IPS-15b (cell line): ENCODE results near the gene THSD4.

Experiments used
- H3K27me3 ChIP-seq: one replicate; pipeline ENCODE4 v1.6.1; 2013; ENCODE audit warnings: low read length; ENCODE audit not compliant: control insufficient read depth, insufficient read depth
- H3K36me3 ChIP-seq: one replicate; pipeline ENCODE4 v1.6.1; 2013; ENCODE audit warnings: low read length; ENCODE audit not compliant: control insufficient read depth, insufficient read depth
- H3K4me1 ChIP-seq: one replicate; pipeline ENCODE4 v1.6.1; 2013; ENCODE audit warnings: mild to moderate bottlenecking, low read length; ENCODE audit not compliant: control insufficient read depth, insufficient read depth
- H3K4me3 ChIP-seq: one replicate; pipeline ENCODE4 v1.5.1; 2013; ENCODE audit warnings: low read depth, low read length
- H3K9ac ChIP-seq: one replicate; pipeline ENCODE4 v1.6.1; 2013; ENCODE audit warnings: low read depth, mild to moderate bottlenecking, low read length
- H3K9me3 ChIP-seq: one replicate; pipeline ENCODE4 v1.6.1; 2013; ENCODE audit warnings: mild to moderate bottlenecking, low read length; ENCODE audit not compliant: control insufficient read depth, insufficient read depth

THSD4 gene

DNA sequence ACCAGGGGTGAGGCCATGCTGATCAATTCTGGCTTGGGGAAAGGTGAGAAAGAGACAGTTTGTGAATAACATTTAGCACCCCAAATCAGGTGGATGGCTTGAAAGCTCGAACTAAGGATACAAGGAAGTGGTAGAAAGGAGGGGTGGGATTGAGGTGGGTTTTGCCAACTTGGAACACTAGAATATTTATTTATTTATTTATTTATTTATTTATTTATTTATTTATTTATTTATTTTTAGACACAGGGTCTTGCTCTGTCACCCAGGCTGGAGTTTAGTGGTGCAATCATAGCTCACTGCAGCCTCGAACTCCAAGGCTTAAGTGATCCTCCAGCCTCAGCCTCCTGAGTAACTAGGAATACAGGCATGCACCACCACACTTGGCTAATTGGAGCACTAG, 31.0 kb upstream of the THSD4 start:
- Histone ChIP-seq H3K36me3 (no peaks in the 10 kb centered on the region), H3K27me3 (peaks cover 59% of the 10 kb centered on the region), H3K9me3 (no peaks in the 10 kb centered on the region), H3K9ac (no peak overlapping the region), H3K4me1 (peaks cover 16% of the 10 kb centered on the region), H3K4me3 (no peak overlapping the region)

DNA sequence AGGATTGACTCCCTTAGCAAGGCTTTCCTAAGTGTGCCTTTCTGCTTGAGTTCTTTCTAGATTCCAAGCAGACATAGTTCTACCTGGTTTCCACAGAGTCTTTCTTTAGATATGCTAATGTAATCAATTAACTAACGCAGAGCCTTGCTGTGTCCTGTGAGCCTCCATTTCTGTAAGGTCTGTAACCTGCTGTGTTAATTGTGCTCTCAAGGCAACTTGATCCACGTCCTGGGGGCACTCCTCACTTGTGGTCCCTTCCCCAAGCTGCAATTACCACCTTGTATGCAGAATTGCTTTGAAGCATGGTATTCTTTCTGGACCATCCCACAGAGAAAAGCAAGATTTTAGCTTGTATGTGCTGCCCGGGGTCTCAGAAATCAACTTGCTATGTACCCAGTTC, 29.5 kb upstream of the THSD4 start:
- Histone ChIP-seq H3K27me3 (peaks cover 62% of the 10 kb centered on the region), H3K9ac (no peak overlapping the region), H3K4me1 (peaks cover 16% of the 10 kb centered on the region), H3K9me3 (no peaks in the 10 kb centered on the region), H3K36me3 (no peaks in the 10 kb centered on the region), H3K4me3 (no peak overlapping the region)

DNA sequence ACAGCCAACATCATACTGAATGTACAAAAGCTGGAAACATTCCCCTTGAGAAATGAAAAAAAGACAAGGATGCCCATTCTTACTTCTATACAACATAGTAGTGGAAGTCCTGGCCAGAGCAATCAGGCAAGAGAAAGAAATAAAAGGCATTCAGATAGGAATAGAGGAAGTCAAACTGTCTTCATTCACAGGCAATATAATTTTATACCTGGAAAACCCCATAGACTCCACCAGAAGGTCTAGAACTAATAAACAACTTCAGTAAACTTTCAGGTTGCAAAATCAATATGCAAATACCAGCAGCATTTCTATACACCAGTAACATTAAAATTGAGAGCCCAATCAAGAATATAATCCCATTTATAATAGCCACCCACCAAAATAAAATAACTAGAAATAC, 27.1 kb upstream of the THSD4 start:
- Histone ChIP-seq H3K36me3 (no peaks in the 10 kb centered on the region), H3K4me3 (no peak overlapping the region), H3K4me1 (peaks cover 16% of the 10 kb centered on the region), H3K9ac (no peak overlapping the region), H3K9me3 (no peaks in the 10 kb centered on the region), H3K27me3 (peaks cover 54% of the 10 kb centered on the region)

DNA sequence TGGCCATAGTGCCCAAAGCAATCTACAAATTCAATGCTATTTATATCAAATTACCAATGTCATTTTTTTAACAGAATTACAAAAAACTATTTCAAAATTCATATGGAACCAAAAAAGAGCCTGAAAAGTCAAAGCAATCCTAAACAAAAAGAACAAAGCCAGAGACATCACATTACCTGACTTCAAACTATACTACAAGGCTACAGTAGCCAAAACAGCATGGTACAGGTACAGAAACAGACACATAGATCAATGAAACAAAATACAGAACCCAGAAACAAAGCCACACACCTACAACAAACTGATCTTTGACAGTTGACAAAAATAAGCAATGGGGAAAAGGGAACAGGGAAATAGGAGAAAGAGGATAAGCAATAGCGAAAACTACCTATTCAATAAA, 26.6 kb upstream of the THSD4 start:
- Histone ChIP-seq H3K36me3 (no peaks in the 10 kb centered on the region), H3K9me3 (no peaks in the 10 kb centered on the region), H3K4me1 (peaks cover 16% of the 10 kb centered on the region), H3K27me3 (peaks cover 50% of the 10 kb centered on the region), H3K9ac (no peak overlapping the region), H3K4me3 (no peak overlapping the region)

DNA sequence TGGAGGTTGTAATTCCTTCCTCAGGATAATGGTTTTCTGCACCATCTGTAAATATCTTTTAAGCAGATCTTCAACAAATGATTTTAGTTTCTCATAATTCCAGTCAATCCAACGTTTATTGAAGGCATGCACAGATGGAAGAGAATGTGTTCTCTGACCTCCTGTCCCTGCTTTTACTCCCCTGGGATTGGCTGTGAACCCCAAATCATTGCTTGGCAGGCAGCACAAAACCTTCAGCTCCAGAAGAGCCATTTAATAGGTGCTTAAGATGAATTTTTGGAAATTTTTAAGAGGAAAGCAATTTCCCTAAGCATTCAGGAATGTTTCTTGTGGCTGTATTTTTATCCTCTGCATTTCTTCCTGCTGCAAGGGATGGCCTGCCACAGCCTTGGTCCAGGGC, 25.5 kb upstream of the THSD4 start:
- Histone ChIP-seq H3K27me3 (peaks cover 39% of the 10 kb centered on the region), H3K9ac (no peak overlapping the region), H3K4me1 (peaks cover 15% of the 10 kb centered on the region), H3K9me3 (no peaks in the 10 kb centered on the region), H3K4me3 (no peak overlapping the region), H3K36me3 (no peaks in the 10 kb centered on the region)

DNA sequence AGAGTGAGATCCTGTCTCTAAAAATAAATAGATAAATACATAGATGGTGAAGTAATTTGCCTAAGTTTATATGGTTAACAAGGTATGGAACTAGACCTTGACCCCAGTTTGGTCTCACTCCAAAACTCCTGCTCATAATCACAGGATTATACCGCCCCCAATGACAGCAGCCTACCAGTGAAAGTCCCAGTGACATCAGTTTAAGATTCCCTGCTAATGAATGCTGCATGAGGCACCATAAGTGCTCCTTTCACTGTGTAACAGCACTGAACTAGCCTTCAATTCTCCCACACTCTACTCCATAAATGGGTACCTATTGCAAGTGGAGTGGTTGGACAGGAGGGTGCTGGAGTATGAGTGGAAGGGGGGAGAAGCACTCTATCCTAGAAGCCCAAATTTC, 23.7 kb upstream of the THSD4 start:
- Histone ChIP-seq H3K9ac (no peak overlapping the region), H3K4me3 (no peak overlapping the region), H3K36me3 (no peaks in the 10 kb centered on the region), H3K9me3 (no peaks in the 10 kb centered on the region), H3K27me3 (peaks cover 23% of the 10 kb centered on the region), H3K4me1 (no peaks in the 10 kb centered on the region)

DNA sequence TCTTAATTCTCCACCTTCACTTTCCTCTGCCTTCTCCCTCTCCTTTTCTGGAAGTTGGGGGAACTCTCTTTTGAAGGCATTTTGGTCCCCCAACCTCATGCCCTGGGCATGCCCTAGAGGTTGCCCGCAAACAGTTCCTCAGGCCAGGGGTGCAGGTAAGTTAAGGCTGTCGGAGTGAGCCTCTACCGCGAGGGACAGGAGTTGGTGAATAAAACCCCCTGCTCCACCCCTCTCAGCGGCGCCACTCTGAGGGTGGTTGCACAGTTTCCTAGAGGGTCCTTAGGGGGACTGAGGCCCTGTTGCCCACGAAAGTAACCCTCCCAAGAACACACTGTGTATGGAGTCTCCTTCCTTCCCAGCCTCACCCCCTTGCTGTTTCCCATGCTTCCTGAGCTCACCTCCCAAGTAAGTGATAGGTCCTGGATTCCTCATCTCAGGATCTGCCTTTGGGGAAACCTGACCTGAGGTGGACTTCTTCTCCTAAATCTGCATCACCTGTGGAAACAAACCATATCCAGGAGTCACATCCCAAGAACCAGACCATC, 23.1 kb upstream of the THSD4 start:
- Histone ChIP-seq H3K4me3 (no peak overlapping the region), H3K9ac (no peak overlapping the region), H3K27me3 (peaks cover 18% of the 10 kb centered on the region), H3K4me1 (no peaks in the 10 kb centered on the region), H3K36me3 (no peaks in the 10 kb centered on the region), H3K9me3 (no peaks in the 10 kb centered on the region)

DNA sequence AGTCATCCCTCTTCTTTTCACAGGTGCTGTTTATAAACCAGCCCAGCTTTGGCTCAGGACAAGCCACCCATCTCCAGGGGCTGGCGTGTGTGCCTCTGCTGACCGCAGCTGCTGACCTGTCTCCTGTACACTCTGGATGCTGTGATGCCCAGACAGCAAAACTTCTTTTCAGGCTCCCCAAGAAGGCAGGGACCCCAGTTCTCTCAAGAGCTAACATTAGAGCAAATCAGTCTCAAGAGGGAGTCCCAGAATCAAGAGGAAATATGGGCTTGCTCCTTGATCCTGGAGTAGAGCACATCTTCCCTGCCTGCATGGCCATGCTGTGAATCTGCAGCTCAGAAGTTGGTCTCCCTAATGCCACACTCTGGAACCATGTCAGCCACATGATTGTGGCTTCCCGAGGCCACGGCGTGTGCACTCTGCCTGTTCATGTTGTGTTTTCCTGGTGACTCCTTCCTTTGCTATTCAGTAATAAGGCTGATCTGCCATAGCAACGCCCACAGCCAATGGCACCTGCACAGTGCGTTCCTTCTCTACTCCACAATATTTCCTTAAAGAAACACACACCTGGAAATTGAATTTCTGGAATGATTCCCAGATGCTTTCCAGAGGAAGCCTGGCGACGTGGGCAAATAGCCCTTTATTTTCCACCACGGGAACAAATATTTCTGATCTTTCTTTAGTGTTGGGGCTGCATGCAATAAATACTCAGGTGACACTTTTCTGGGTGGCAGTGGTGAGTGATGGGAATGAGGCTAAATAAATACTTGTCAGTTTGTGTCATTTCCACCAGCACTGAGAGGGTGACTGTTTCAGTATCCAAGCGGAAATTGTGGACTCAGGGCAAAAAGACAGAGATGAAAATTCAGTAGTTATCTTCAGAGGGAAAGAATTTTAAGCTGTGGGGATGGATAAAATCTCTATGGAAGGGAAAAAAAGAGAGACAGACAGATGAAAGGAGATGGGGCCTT, 21.9 kb upstream of the THSD4 start:
- Histone ChIP-seq H3K4me1 (no peaks in the 10 kb centered on the region), H3K27me3 (peaks cover 8% of the 10 kb centered on the region), H3K9me3 (no peaks in the 10 kb centered on the region), H3K4me3 (no peak overlapping the region), H3K36me3 (no peaks in the 10 kb centered on the region), H3K9ac (no peak overlapping the region)

DNA sequence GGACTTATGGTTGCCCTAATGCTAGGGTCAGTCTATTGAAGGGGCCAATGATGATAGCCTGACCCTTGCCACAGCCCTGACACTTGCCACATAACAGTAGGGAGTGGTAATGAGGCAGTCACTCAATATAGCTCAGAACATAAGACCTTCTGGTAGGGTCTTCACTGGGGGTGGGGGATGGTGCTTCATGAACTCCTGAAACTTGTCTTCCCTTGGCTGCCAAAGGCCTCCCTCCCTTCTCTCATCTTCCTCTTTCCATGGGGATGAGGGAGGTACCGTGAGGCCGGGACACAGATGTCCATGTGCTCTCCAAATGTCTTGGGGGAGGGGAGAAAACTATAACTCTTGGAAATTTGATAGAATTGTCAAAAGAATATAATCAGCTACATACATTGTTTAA, 21.1 kb upstream of the THSD4 start:
- Histone ChIP-seq H3K9me3 (no peaks in the 10 kb centered on the region), H3K9ac (no peak overlapping the region), H3K4me1 (no peaks in the 10 kb centered on the region), H3K27me3 (peaks cover 6% of the 10 kb centered on the region), H3K4me3 (no peak overlapping the region), H3K36me3 (no peaks in the 10 kb centered on the region)

DNA sequence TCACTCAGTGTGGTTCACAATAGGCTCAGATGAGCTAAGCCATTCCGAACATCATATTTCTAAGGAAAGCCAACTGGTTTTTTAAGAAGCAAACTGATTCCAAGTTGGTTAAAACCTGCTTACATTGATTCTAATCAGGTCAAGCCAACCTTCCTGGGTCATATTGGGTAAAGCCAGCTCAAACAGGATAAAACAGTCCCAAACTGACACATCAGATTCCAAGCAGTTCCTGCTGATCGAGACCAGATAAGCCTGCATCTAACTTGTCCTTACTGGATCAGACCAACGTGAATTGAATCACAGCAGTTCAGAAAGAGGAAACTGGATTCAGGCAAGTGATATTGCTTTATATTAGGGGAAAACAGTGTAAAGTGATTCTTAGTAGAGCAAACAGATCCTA, 18.6 kb upstream of the THSD4 start:
- Histone ChIP-seq H3K36me3 (no peaks in the 10 kb centered on the region), H3K4me3 (no peak overlapping the region), H3K27me3 (peaks cover 3% of the 10 kb centered on the region), H3K9ac (no peak overlapping the region), H3K9me3 (no peaks in the 10 kb centered on the region), H3K4me1 (no peaks in the 10 kb centered on the region)

DNA sequence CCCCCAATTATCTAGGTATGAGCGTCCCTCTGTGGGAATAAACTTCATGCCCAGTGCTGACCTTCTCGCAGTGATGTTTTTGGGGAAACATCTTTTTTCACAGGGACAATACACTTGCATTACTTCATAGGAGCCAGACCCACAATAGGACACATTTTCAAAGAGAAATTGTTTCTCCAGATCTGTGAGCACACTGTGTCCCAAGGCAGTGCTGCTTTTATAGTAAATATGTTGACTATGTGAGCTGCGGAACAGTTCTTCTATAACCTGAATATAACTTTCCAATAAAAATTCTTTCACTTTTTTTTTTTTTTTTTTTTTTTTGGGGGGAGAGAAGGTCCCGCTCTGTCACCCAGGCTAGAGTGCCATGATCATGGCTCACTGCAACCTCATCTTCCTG, 17.4 kb upstream of the THSD4 start:
- H3K27me3 ChIP-seq, result no peaks in the 10 kb centered on the region
- H3K9ac ChIP-seq, result no peak overlapping the region
- H3K4me1 ChIP-seq, result no peaks in the 10 kb centered on the region
- no peaks in the 10 kb centered on the region for H3K36me3 ChIP-seq
- H3K9me3 ChIP-seq, result no peaks in the 10 kb centered on the region
- no peak overlapping the region for H3K4me3 ChIP-seq

DNA sequence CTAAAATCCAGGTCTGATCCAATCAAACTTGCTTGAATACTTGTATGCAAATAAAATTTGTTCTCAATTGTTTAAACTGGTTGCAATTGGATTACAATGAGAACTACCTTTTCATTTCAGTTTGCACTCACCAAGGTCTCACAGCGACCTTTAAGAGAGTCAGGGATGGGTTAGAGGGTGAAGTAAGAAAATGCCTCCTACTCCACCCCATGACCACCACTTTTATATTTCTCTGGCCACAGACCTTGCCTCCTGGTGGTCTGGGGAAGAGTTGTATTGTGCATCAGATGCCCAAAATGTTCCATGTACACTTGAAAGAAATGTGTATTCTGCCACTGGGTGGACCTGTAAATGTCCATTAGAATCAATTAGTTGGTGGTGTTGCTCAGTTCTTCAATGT, 16.4 kb upstream of the THSD4 start:
- no peaks in the 10 kb centered on the region for H3K9me3 ChIP-seq
- H3K36me3 ChIP-seq, result no peaks in the 10 kb centered on the region
- H3K27me3 ChIP-seq, result no peaks in the 10 kb centered on the region
- no peak overlapping the region for H3K9ac ChIP-seq
- no peak overlapping the region for H3K4me3 ChIP-seq
- no peaks in the 10 kb centered on the region for H3K4me1 ChIP-seq
